Amygdala (tissue), 56 donors: ENCODE results near the gene FGF14.

ENCODE experiments used
- DNase-seq, 56 donors: peaks; one replicate each; lab custom pipeline; 2025; lab: John Stamatoyannopoulos, UW

Gene FGF14

DNA sequence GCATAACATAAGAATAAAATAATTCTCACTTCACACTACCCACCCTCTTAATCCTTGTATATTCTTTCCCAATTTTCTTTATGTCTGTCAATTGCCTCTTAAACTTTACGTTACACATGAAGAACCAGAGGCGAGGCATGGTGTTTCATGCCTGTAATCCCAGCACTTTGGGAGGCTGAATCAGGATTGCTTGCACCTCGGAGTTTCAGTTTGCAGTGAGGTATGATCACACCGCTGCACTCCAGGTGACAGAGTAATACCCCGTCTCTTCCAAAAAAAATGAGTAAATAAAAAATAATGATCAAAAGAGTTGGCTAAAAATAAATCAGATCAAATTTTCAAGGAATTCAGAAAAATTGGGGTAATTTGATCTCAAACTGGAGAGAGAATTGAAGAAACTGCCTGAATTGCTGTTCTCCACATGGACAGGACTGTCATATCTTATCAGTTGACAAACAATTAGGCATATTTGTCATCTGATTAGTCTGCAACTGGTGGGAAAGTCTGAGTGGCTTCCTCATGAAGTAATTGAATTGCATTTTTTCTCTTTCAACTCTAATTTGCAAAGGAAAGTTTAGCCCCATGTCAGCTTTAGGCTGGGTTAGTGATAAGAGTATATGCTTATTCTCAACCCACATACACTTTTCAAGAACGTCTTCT, 646.5 kb downstream of the FGF14 start:
- no peak for DNase-seq

DNA sequence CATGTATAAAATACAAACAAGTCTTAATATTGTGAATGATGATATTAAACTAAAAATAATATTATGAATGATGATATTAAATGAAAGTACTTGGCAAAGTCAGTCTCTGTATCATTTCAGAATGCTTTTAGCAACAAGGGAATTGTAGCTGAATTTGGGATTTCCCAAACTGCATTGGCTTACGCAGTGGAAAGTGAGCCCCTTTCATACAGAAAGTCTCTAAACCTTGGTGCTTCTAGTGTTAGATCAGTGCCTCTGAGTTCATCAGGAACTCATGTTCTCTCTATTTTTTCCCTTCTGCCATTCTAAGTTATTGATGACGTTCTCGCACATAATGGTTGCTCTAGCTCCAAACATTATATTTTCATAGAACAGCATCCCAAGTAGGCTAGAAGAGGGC, 649.4 kb downstream of the FGF14 start:
- no peak for DNase-seq

DNA sequence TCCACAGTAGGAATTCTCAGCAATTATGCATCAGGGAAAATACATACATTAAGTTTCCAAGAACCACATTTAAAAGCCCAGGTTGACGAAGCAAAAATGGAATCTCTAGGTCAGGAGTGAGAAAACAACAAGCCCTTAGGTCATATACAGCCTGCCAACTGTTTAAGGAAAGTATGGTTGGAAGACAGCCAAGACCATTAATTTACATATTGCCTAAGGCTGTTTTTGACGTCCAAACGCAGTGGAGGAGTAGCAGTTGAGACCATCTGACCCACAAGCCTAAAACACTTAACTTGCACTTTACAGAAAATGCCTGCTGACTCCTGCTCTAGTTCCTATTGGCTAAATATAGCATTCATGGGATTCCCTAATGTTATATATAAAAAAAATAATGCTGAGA, 650.4 kb downstream of the FGF14 start:
- DNase-seq: no peak

DNA sequence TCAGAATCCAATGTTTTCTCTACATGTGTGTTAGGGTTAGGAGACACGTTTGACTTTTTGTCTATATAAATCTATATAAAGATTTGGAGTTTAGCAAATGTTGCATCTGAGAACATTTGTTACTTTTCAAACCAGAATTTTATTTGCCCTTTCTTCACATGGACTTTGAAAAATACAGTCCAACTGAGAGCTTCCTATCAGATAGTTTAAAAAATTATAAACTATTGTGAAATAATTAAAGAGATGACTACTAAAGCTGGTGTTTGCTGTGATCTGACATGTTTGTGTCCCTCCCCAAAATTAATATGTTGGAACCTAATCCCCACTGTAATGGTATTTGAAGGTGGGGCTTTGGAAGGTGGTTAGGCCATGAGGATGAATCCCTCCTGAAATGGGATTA, 652.3 kb downstream of the FGF14 start:
- DNase-seq: no peak

DNA sequence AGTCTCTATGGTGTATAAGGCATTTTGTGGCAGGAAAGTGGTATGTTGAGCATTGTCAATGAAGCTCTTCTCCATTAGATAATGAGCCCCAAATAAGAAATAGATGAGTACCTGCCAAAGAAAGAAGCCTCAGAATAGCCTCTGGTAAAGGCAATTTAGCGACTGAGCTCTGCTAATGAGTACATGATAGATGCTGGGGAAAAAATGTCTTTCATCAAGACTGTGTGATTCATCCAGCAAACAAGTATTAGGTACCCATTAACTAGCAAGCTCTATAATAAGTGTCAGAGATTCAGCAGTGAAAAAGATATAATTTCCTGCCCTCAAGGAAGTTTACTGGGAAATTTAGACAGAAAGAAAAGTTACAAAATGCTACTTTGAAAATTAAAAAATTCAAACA, 654.8 kb downstream of the FGF14 start:
- DNase-seq: no peak

DNA sequence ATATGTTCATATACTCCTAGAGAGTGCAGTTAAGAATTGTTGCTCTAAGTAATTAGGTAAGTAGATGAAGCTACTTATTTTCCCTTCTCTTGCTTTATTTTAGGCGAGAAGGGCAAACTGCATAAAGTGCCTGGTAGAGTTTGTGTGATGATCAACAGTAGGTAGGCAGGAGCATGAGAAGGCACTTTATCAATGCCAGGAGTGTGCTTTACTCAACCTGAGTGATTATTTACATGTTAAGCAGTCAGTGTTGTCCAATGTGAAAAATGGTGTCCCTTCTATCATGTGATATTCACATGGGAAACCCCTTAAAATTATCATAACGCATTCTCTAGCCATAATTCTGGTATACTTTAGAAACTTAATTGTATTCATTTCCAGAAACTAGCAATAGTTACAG, 655.3 kb downstream of the FGF14 start:
- DNase-seq: no peak

DNA sequence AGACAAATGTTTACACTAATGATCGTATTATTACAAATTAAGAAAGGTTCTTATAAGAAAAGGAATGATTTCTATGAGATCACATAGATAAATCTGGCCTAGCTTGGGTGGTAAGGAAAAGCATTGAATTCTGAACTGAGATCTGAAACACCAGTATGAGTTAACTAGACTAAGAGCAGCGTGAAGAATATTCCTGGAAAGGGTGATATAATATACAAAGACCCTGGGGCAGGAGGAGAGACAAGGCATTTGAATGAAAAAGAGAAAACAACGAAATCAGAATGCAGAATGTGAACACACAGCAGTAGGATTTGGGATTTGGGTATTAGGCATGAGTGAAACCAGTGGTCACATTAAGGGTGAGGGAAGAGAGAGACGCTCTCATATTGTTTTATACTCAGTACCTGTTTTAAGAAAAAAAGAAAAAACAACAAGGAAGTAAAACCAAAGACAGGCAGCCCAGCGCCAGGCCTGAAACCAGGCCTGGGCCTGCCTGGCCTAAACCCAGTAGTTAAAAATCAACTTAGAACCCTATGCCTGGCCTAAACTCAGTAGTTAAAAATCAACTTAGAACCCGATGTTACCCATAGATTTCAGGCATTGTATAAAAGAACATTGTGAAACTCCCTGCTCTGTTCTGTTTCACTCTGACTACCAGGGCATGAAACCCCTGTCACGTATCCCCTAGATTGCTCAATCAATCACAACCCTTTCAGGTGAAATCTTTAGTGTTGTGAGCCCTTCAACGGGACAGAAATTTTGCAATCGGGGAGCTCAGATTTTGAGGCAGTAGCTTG, 662.3 kb downstream of the FGF14 start:
- DNase-seq: no peak

DNA sequence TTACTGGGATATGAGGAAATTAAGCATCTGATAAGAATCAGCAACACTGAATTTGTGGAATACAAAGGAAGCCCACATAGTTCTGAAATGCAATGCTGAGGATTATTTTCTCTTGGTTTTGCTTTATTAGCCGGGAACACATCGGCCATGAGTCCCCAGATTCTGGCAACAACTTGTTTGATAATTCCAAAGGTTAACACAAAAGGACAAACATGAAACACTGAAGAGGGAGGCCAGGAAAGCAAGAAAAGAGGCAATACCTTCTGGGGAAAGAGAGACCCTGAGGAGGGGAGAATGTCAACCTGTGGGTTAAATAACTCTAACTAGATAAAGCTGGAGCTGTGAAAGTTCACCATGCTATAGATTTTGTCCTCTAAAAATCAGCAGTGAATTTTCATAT, 663.5 kb downstream of the FGF14 start:
- DNase-seq: no peak

DNA sequence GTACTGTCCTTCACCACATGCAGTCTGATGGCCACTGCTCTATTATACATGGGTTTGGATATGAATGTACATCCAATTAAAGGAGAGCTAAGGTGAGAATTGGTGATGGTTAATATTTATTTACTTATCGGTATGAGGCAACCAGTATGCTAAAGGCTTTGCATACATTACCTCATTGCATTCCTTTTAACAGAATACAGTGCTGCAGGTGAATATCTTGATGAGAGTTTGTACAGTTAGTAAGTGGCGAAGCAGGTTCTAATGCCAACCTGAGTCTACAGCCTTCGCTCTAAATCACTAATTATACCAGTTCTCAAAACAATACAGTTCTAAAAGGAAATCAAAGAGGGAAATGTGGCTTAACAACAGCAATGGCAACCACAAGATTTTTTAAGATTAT, 665.3 kb downstream of the FGF14 start:
- no peak for DNase-seq

DNA sequence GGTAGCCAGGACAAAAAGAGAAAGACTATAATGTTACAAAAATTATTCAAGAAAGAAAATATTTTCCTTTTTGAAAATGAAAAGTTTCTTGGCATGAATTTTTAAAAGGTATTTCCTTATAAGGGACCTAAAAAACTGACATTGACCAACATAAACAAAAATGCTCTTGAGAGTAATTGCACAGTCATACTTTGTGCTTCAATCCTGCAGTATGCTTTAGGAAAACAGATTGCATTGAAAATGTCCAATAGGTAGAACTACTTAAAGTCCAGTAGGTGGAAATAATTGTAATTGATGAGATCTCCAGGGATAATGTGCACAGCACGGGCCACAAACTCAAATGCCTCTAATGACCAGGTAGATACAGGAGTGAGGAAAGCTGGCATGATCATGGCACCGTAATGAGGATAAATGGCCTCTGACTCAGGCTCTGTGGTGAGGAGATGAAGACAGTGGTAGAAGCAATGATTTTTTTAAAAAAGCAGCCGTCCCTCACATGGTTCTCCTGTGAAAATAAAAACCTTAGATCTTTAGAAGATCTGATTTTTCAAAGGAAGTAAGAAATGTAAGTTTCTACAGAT, 671.3 kb downstream of the FGF14 start:
- DNase-seq: no peak

DNA sequence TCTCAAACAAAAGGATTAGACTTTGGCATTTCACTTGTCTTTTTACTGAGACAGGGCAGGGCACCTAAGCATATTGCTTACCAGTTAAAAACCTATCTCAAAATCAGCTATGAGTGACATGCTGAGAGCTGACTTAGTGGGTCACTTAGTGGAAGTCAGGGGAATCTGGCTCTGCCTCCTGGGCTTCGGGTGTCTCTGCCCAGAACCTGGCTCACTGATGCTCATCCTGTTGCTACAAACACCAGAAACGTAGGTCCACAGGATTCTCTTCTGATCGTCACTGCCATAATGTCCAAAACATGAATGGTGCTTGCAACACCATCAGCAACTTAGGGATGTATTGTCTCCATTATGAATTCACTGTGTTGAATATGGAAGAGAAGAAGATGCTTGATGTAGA, 673.2 kb downstream of the FGF14 start:
- no peak for DNase-seq

DNA sequence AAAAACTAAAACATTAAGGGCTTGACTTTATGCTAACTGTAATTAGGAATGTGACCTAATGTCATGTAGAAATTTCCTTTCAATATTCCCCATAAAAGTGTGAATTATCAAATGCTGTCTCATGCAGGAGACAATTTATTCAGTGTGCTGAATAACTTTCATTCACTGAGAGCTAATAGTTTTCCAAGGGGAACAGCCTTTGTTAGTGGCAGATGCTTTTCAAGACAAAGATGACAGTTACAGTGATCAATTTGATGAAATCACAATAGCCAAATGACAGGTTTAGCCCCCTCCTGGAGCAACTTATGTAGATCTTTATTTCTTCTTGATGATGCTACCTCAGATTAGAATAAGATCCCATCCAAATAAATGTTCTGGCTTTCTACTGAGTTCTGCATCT, 673.8 kb downstream of the FGF14 start:
- no peak for DNase-seq

DNA sequence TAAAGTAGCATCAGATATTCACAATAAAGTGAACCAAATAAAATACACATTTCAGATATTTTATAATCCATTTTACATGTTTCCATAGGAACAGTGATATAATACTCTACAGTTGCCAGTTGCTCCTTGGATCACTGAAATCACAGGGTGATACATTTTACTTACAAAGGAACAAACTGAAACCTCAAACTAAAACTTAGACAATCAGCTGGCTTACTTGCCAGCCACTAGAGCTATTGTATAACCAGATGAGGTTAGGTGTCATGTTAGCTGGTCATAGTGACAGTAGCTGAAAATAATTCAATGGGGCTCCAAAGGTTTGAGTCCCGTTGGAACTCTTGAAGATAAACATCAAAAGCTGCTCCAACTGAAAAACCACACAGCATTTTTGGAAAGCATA, 674.7 kb downstream of the FGF14 start:
- DNase-seq: no peak

DNA sequence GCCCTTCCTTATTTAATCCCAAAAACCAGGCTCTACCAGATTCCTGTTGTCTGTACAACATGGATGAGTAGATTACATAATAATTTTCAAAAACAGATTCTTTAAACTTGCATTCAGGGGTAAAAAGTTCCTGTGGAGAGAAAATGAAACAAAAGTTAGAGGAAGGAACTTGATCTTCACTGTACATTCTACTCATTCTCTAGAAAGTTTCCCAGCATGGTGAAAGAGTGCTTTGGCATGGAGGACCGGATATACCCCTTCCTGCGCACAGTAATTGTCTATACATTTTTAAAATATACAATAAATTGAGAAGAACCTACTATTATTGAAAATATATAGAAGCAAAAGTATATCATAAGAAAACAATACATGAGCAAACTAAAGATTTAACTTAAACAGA, 675.2 kb downstream of the FGF14 start:
- DNase-seq: no peak

DNA sequence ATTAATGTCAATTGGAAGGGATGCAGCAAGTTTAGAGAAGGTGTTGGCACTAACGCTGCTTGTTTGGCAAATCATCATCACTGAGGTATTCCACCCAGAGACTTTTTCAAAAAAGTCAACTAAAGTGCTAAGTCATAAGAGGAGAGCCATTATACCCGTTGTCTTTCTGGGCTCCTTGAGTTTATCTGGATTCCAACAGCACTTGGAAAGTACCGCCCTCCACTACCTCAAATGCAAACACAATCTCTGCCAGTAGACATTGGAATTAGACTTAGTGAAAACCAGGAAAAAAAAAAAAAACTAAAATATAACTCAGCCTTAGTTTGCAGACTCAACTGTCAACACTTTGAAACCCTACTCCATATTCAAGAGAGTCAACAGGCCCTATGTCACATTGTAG, 683.4 kb downstream of the FGF14 start:
- DNase-seq: no peak

DNA sequence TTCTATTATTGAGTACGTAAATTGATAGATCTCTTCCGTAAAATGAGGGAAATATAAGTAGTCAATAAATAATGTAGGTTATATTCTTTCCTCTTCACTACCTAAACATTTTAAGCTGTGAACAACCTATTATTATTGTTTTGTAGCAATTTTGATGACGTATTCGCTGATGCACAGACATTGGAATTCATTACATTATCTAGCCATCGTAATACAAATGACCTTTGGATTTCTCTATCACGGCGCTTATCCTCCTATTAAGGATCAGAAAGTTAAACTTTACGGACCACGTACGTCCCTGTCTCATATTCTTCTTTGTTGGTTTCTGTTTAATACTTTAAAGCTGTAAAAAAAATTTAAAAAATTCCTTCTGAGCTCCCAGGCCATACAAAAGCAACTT, 684.5 kb downstream of the FGF14 start:
- DNase-seq: no peak

DNA sequence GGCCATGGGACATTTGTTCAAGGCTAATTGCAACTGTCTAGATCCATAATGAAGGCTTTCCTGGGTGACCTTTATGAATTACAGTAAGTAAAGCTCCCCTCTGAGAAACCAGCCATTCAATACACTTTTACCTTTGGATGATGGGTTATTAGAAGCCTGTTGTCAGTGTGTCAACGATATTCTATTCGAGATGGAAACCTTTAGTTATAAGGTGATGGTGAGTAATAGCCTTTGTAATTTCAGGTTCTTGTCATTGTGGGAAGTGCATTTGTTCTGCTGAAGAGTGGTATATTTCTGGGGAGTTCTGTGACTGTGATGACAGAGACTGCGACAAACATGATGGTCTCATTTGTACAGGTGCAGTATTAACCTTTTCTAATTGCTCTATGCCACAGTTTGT, 687.7 kb downstream of the FGF14 start:
- no peak for DNase-seq

DNA sequence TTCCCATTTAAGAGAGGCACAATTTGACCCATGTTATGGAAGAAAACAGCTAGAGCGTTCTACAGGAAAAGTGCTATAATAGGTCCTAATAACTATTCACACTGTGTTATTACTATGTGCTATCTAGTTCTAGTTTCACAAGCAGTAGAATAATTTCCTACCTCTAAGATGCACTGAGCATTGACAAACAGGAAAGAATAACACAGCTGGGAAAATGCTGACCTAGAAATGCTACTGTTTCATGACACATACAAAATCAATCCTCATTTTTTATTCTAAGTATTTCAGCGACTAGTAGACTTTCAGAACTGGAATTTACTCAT, 689.9 kb downstream of the FGF14 start:
- no peak for DNase-seq

DNA sequence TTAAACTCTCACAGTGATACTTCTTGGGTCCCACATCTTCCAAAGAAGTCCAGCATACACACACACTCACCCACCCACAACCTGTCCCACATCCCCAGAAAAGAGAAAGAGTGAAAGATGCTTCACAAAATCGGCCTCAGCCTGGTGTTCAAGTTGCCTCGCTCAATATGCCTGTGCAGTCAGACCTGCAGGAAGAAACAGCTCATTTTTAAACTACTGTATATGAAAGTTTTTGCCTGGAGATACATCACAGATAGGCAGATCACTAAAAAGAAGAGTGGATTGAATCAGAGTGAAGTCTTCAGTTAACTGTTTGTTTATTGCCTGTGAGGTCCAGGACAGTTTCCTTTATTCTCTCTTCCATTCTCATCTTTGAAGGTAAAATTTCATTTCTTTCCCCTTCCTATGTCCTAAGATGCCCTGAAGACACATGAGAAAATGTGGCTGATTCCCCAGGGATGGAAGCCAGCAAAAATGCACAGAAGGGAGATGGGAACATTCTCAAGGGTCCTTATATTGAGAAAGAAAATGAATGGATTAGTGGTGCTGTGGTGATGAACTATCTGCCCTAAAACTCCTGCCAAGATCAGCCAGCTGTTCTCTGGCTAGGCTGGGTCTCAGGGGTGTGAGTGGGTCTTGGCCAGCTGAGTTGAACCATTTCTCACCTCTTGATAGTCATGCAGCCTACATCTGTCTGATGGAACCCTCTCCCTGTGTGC, 690.4 kb downstream of the FGF14 start:
- no peak for DNase-seq

DNA sequence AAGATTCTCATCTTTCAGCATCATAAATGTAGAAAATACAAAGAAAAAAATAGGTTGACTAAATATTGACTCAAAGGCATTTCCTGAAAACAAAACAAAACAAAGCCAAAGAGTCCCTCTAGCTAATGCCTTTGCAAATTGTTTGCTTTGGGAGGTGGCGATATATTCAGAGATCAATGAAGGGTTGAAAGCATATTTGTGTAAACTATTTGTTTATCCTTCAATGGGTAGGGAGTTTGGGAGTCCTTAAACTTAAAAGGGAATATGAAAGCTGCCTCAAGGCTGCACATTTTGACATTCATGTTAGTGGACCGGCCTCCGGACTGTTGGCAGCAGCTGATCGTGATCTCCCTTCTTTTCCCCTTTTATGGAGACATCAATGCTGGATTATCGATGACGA, 691.9 kb downstream of the FGF14 start:
- DNase-seq: no peak

DNA sequence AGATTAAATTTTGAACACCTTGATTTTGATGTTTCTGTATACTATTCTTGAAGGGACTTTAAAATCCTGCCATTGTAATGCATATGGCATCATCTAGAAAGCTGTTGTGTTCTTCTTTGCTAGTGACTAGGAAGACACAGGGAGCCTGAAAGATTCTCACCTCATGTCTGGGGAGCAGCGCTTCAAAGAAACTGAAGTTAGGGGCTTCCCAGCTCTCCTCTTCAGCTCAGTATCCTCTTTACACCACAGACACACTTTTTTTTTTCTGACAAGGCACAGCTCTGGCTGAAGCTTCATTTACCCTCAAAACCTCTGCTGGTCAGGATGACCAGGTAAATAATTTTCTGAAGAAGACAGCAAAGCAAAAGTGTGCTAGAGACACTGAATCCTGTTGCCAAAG, 693.7 kb downstream of the FGF14 start:
- DNase-seq: no peak

DNA sequence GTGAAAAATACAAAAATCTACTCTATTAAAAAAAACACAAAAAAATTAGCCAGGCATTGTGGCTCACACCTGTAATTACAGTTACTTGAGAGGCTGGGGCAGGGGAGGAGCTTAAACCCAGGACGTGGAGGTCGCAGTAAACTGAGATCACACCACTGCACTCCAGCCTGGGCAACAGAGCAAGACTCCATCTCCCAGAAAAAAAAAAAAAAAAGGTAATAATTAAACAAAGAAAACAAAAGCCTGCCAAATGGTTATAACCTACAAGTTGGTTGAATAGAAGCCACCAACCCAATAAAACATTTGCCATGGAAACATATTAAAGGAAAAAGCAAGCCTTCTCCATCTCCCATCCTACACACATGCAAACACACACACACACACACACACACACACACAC, 694.2 kb downstream of the FGF14 start:
- no peak for DNase-seq
